ENCODE data around the gene PKNOX2. TPM values are rescaled to one million over a fixed set of nuclear protein-coding genes. Genes with fewer than 3 reads are reported as not detected.
A peak's percentile ranks its signal among the peaks of the same experiment; 100 is the strongest.

The PKNOX2 gene
- total RNA-seq, 1 donor = under 0.01 TPM

DNA sequence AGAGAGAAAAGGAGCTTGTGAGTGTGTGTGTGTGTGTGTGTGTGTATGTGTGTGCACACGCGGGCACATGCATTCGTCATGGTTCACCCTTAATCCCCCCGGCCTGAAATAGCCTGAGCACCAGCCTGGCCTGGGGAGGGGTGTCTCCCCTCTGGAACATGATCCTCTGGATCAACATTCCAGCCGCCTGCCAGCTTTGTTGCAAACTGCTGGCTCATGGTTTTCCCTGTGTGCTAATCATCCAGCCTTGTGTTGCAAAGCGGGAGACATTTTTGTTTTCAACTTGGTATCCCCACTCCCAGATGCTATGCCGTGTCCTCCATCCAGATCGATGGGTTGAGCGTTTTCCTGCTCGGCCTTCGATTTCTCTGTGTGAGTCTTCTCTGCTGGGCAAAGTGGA is 237.2 kb downstream of the PKNOX2 start:
- Histone ChIP-seq H3K27ac (ENCODE audit: low read depth, low read length) (no peak overlapping the region), H3K4me1 (ENCODE audit: insufficient read depth, low read length) (no peaks in the 10 kb centered on the region), H2AFZ (ENCODE audit: low read length) (no peak overlapping the region), H3K9me3 (ENCODE audit: low read depth, low read length) (no peaks in the 10 kb centered on the region), H3K36me3 (ENCODE audit: insufficient read depth, low read length) (no peaks in the 10 kb centered on the region), H3K79me2 (ENCODE audit: insufficient read depth, low read length) (no peaks in the 10 kb centered on the region), H3K27me3 (ENCODE audit: insufficient read depth, low read length) (peaks cover 47% of the 10 kb centered on the region), H3K4me3 (ENCODE audit: insufficient read depth, low read length) (no peak overlapping the region), H3K4me2 (ENCODE audit: insufficient read depth, low read length) (no peak overlapping the region), H4K20me1 (ENCODE audit: insufficient read depth, low read length) (no peaks in the 10 kb centered on the region)
- no peak for TF ChIP-seq CTCF (IDR thresholded peaks at IDR 0.05; ENCODE audit: extremely low read depth, low read depth, low read length)
- no peak for DNase-seq (ENCODE audit: insufficient read length, low spot score, missing footprints)

DNA sequence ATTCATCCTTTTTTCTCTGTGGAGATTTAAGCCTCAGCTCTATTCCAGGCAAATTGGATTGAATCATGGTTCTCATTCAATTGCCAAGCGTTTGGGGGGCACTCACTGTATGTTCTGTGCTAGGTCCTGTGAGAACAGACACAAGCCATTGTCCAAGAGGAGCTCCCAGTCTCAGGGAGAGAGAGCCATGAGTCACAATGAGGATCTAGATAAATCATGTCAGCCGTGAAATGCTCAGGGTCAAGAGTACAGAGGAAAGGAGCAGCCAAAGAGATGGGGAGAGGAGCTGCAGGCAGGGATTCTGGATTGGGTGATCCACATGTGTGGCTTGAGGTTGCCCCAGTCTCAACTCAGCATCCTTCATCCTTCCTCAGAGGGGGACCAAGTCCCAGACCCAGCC is 237.9 kb downstream of the PKNOX2 start:
- no peaks in the 10 kb centered on the region for H3K4me1 ChIP-seq (ENCODE audit: insufficient read depth, low read length)
- no peak for TF ChIP-seq CTCF (IDR thresholded peaks at IDR 0.05; ENCODE audit: extremely low read depth, low read depth, low read length)
- H3K79me2 ChIP-seq (ENCODE audit: insufficient read depth, low read length) = no peaks in the 10 kb centered on the region
- H3K27me3 ChIP-seq (ENCODE audit: insufficient read depth, low read length) = peaks cover 44% of the 10 kb centered on the region
- H3K27ac ChIP-seq (ENCODE audit: low read depth, low read length) = no peak overlapping the region
- H3K4me3 ChIP-seq (ENCODE audit: insufficient read depth, low read length) = no peak overlapping the region
- H4K20me1 ChIP-seq (ENCODE audit: insufficient read depth, low read length) = no peaks in the 10 kb centered on the region
- no peak for DNase-seq (ENCODE audit: insufficient read length, low spot score, missing footprints)
- no peaks in the 10 kb centered on the region for H3K36me3 ChIP-seq (ENCODE audit: insufficient read depth, low read length)
- H3K4me2 ChIP-seq (ENCODE audit: insufficient read depth, low read length) = no peak overlapping the region
- H2AFZ ChIP-seq (ENCODE audit: low read length) = no peak overlapping the region
- H3K9me3 ChIP-seq (ENCODE audit: low read depth, low read length) = no peaks in the 10 kb centered on the region

- H3K4me2 ChIP-seq (ENCODE audit: insufficient read depth, low read length) = peak overlapping the region; percentile 74
- no peaks in the 10 kb centered on the region for H3K4me1 ChIP-seq (ENCODE audit: insufficient read depth, low read length)
- no peak for TF ChIP-seq CTCF (IDR thresholded peaks at IDR 0.05; ENCODE audit: extremely low read depth, low read depth, low read length)
- no peak overlapping the region for H3K27ac ChIP-seq (ENCODE audit: low read depth, low read length)
- H3K4me3 ChIP-seq (ENCODE audit: insufficient read depth, low read length) = no peak overlapping the region
- H3K36me3 ChIP-seq (ENCODE audit: insufficient read depth, low read length) = no peaks in the 10 kb centered on the region
- no peaks in the 10 kb centered on the region for H3K79me2 ChIP-seq (ENCODE audit: insufficient read depth, low read length)
- DNase-seq (ENCODE audit: insufficient read length, low spot score, missing footprints) = no peak
- no peak overlapping the region for H2AFZ ChIP-seq (ENCODE audit: low read length)
- no peaks in the 10 kb centered on the region for H4K20me1 ChIP-seq (ENCODE audit: insufficient read depth, low read length)
- no peaks in the 10 kb centered on the region for H3K9me3 ChIP-seq (ENCODE audit: low read depth, low read length)
- peaks cover 47% of the 10 kb centered on the region for H3K27me3 ChIP-seq (ENCODE audit: insufficient read depth, low read length)
Measured at GRCh38 chr11:125404157-125404810, 239.7 kb downstream of the PKNOX2 start.

GRCh38 chr11:125404811-125405790 is 240.6 kb downstream of the PKNOX2 start:
- Histone ChIP-seq H3K9me3 (ENCODE audit: low read depth, low read length) (no peaks in the 10 kb centered on the region), H3K27me3 (ENCODE audit: insufficient read depth, low read length) (peaks cover 48% of the 10 kb centered on the region), H3K4me3 (ENCODE audit: insufficient read depth, low read length) (peak overlapping the region; percentile 38), H3K4me2 (ENCODE audit: insufficient read depth, low read length) (peak overlapping the region; percentile 74), H3K79me2 (ENCODE audit: insufficient read depth, low read length) (no peaks in the 10 kb centered on the region), H3K36me3 (ENCODE audit: insufficient read depth, low read length) (no peaks in the 10 kb centered on the region), H4K20me1 (ENCODE audit: insufficient read depth, low read length) (no peaks in the 10 kb centered on the region), H2AFZ (ENCODE audit: low read length) (no peak overlapping the region), H3K4me1 (ENCODE audit: insufficient read depth, low read length) (no peaks in the 10 kb centered on the region), H3K27ac (ENCODE audit: low read depth, low read length) (no peak overlapping the region)
- peak; percentile 96 for DNase-seq (ENCODE audit: insufficient read length, low spot score, missing footprints)
- TF ChIP-seq CTCF (IDR thresholded peaks at IDR 0.05; ENCODE audit: extremely low read depth, low read depth, low read length) = peak; percentile 84

Data from osteoblast (primary cell).